Astrocyte (in vitro differentiated cells and primary cell): ENCODE results near the gene EXOSC5.

Source experiments
- CTCF ChIP-seq: IDR thresholded peaks from 2 replicates; pipeline ENCODE4 v1.5.1; 2011; ENCODE audit warnings: low read depth, mild to moderate bottlenecking, inconsistent platforms, low read length, moderate library complexity; ENCODE audit not compliant: insufficient read depth
- EZH2 ChIP-seq: IDR thresholded peaks from 2 replicates; pipeline ENCODE4 v1.6.1; 2012; ENCODE audit warnings: mild to moderate bottlenecking, low read length, inconsistent platforms; ENCODE audit not compliant: insufficient read depth

GRCh38 chr19:41437944-41438574 lies 40.9 kb upstream of the EXOSC5 start:
- no peak for TF ChIP-seq CTCF
- no peak for TF ChIP-seq EZH2
